GM12865 (cell line): ENCODE results near the gene C2CD2.

Experiments used
- DNase-seq: peaks from one replicate; pipeline ENCODE4 v3.0.0; 2010; ENCODE audit warnings: low read depth
- H3K4me3 ChIP-seq: 2 replicates; pipeline ENCODE4 v1.5.1; 2011; ENCODE audit warnings: mild to moderate bottlenecking, low read depth, low read length, control low read depth
- TF ChIP-seq, protein P1 (sequence below): IDR thresholded peaks from 2 replicates; pipeline ENCODE4 v1.5.1; 2011; ENCODE audit warnings: low read length, control low read depth, low read depth, inconsistent platforms; ENCODE audit not compliant: insufficient read depth; ENCODE audit errors: missing control alignments

Gene C2CD2

DNA sequence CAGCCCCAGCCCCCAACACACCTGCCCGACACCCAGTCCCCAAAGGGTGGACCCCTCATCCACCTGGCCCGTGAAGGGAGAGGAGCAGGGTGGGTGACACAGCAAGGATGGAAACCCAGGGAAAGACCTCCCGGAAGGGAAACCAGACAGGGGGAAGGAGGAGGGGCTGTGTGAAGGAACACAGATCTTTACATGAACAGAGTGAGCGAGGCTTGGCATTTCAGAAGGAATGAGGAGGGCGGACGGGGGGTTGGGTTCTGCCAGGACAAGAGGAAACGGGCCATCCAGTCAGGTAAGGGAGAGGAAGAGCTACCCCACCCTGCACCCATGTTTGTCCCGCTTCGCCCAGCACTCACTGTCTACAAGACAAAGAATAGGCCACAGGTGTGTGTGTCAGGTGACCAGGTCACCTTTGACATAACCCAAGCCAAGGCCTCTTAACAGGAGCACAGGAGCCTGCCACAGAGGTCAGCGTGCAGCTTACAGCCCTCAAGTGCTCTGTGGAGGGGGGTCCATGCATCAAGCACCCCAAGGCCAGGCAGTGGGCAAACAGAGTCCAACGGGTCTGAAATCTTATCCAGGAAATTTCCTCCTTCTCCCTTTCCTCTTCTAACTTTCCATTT is 56.7 kb downstream of the C2CD2 start:
- no peak for DNase-seq
- TF ChIP-seq, protein P1, sequence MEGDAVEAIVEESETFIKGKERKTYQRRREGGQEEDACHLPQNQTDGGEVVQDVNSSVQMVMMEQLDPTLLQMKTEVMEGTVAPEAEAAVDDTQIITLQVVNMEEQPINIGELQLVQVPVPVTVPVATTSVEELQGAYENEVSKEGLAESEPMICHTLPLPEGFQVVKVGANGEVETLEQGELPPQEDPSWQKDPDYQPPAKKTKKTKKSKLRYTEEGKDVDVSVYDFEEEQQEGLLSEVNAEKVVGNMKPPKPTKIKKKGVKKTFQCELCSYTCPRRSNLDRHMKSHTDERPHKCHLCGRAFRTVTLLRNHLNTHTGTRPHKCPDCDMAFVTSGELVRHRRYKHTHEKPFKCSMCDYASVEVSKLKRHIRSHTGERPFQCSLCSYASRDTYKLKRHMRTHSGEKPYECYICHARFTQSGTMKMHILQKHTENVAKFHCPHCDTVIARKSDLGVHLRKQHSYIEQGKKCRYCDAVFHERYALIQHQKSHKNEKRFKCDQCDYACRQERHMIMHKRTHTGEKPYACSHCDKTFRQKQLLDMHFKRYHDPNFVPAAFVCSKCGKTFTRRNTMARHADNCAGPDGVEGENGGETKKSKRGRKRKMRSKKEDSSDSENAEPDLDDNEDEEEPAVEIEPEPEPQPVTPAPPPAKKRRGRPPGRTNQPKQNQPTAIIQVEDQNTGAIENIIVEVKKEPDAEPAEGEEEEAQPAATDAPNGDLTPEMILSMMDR, result no peak
- H3K4me3 ChIP-seq, result no peak overlapping the region

DNA sequence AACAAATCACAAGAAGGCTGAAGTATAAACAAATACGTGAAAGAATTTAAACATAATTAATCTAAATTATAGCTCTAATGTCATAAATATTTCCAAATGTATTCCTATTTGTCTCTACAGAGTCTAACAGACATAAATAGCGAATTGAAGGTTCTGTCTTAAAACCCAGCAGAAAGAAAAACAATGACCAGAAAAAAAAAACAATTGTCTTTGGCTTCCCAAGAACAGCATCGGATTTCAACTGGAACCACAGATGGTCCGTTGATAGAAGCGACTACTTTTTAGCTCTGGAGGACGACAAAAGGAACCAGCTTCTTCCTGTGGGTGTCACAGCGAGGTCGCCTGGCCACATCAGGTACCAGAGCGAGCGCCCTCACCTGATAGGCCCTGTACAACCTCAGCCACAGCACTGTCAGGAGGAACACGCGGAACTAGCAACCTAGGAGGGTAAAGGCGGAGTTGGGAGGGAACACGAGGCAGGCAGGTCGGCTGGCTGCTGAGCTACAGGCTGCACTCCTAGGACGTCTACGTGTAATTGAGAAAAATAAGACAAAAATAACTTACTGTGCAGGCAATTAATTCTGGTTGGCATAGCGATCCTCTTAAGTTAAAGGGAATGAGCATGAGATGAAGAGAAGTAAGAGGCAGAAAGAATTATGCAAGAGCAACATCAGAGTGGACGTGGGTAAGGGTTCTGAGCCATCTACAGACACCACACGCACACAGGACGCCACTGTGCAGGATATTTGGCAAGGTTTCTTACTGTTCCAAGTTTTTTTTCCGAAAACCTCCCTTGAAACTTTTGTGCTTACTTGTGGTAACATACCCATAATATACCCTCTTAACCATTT is 58.0 kb downstream of the C2CD2 start:
- peak; percentile 48 for DNase-seq
- TF ChIP-seq, protein P1, result no peak
- H3K4me3 ChIP-seq, result no peak overlapping the region

DNA sequence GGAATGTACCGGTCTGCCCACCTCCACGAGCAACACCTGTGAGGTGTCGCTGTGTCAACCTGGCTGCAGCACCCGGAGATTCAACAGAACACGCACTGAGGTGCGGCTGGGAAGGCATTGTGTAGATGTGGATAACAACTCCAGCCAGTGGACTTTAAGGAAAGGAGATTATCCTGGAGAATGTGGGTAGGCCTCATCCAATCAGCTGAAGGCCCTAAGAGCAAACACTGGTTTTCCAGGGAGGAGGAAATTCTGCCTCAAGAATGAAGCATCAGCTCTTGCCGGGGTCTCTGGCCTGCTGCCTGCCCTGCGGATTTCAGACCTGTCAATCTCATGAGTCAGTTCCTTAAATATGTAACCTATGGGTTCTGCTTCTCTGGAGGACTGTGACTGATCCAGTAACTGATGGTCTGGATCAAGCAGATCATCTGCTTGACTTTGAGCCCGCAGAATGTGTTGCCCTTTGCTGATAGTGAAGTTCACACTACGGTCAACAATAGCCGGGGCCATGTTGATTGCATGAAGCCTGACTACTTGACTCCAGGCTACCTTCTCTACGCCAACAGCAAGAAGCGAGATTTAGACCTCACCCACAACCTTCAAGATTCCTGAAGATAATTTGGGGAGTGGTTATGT is 58.8 kb downstream of the C2CD2 start:
- DNase-seq, result no peak
- H3K4me3 ChIP-seq, result no peak overlapping the region
- TF ChIP-seq, protein P1, result no peak

DNA sequence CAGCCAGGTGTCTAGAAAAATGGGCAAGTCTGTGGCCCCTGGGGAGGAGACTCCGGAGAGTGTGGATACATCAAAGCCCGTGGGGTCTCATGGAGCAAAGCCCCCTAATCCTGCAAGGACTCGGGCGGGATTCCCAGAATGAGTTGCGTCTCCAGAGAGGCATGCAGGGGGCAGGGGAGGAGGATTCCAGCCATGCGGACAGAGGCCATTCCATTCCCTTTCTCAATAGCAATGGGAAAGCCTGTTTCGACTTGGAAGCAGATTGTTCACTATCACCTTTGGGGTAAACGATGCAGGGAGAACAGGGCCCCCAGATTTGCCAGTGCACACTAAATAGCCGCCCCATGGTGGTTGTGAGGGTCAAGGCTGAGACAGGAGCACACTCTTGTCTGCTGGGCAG is 59.3 kb downstream of the C2CD2 start:
- TF ChIP-seq, protein P1, result no peak

DNA sequence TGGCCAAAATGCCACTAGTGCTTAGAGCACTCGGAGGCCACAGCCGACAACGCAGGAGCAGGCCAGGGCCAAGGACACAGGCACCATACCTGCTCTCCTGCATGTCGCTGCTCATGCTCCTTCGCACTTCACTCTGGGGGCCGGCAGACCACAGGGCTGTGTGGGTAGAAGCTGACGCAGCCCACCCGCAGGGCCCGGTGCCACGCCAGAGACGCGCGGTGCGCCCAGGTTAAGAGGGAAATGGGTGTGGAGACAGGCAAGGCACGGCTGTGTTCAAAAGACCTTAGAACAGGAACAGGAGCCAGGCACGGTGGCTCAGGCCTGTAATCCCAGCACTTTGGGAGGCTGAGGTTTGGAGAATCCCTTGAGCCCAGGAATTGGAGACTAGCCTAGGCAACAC is 61.1 kb downstream of the C2CD2 start:
- no peak for DNase-seq
- TF ChIP-seq, protein P1, result no peak

More for the DNA sequence above, 59.3 kb downstream of the C2CD2 start:
- no peak for DNase-seq
- no peak overlapping the region for H3K4me3 ChIP-seq

DNA sequence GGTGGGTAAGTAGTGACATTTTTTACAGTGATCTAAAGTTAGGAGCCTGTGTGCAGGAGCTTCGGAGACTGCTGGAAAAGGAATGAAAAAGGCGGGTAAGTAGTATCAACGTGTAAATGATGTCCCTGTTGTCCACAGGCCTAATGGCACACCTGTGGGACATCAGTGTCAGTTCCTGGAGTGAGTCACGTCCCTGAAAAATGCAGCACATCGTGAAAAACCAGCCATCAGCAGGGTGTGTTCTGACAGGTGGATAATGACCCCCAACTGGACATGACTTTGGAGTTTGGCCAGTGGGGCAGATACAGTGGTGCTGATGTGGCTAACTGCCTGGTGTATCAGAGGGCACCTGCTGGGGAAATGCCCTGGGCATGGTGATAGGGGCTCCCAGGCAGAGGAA is 62.7 kb downstream of the C2CD2 start:
- DNase-seq, result no peak
- TF ChIP-seq, protein P1, result no peak
- H3K4me3 ChIP-seq, result no peak overlapping the region

More for the DNA sequence above, 61.1 kb downstream of the C2CD2 start:
- H3K4me3 ChIP-seq, result no peak overlapping the region
